ENCODE measurements around the gene JUP.
"Not testable (repeated sequence)": the region's sequence is repeated elsewhere in the genome, so short reads cannot be mapped to it uniquely, and the experiment has no call there.

JUP gene

GRCh38 chr17:41782142-41782541 lies 4.4 kb downstream of the JUP start:
- H3K27ac ChIP-seq: peak overlapping the region; percentile 100

GRCh38 chr17:41781404-41782110 lies 5.0 kb downstream of the JUP start:
- H3K27ac ChIP-seq: peak overlapping the region; percentile 100

More at GRCh38 chr17:41782142-41782541, 4.4 kb downstream of the JUP start:
- no peak for DNase-seq (ENCODE audit: low read depth, low spot score)

GRCh38 chr17:41779954-41780353 lies 6.6 kb downstream of the JUP start:
- DNase-seq (ENCODE audit: low read depth, low spot score): no peak
- peak overlapping the region; percentile 100 for H3K27ac ChIP-seq

More at GRCh38 chr17:41781404-41782110, 5.0 kb downstream of the JUP start:
- DNase-seq (ENCODE audit: low read depth, low spot score): no peak

- H3K27ac ChIP-seq: peak overlapping the region; percentile 100
- no peak for DNase-seq (ENCODE audit: low read depth, low spot score)
These were observed 8.8 kb downstream of the JUP start for GRCh38 chr17:41777574-41778188.

GRCh38 chr17:41777157-41777573 lies 9.3 kb downstream of the JUP start:
- no peak for DNase-seq (ENCODE audit: low read depth, low spot score)
- peak overlapping the region; percentile 100 for H3K27ac ChIP-seq

GRCh38 chr17:41776262-41776900 lies 10.1 kb downstream of the JUP start:
- not testable (repeated sequence) for DNase-seq (ENCODE audit: low read depth, low spot score)
- H3K27ac ChIP-seq: peak overlapping the region; percentile 100

- no peak for DNase-seq (ENCODE audit: low read depth, low spot score)
- H3K27ac ChIP-seq: peak overlapping the region; percentile 100
These were observed 10.9 kb downstream of the JUP start for GRCh38 chr17:41775394-41776226.

GRCh38 chr17:41773731-41774193 lies 12.7 kb downstream of the JUP start:
- peak overlapping the region; percentile 100 for H3K27ac ChIP-seq
- DNase-seq (ENCODE audit: low read depth, low spot score): no peak

GRCh38 chr17:41773190-41773588 lies 13.3 kb downstream of the JUP start:
- peak overlapping the region; percentile 100 for H3K27ac ChIP-seq
- peak; percentile 95 for DNase-seq (ENCODE audit: low read depth, low spot score)

GRCh38 chr17:41772586-41773189 lies 13.8 kb downstream of the JUP start:
- DNase-seq (ENCODE audit: low read depth, low spot score): no peak
- H3K27ac ChIP-seq: peak overlapping the region; percentile 100

GRCh38 chr17:41772218-41772585 lies 14.3 kb downstream of the JUP start:
- H3K27ac ChIP-seq: peak overlapping the region; percentile 100
- no peak for DNase-seq (ENCODE audit: low read depth, low spot score)

- peak overlapping the region; percentile 100 for H3K27ac ChIP-seq
- DNase-seq (ENCODE audit: low read depth, low spot score): no peak
These were observed 14.9 kb downstream of the JUP start for GRCh38 chr17:41771389-41772206.

- no peak for DNase-seq (ENCODE audit: low read depth, low spot score)
- H3K27ac ChIP-seq: peak overlapping the region; percentile 100
These were observed 16.5 kb downstream of the JUP start for GRCh38 chr17:41769985-41770384.

- no peak for DNase-seq (ENCODE audit: low read depth, low spot score)
These were observed 17.1 kb downstream of the JUP start for GRCh38 chr17:41769346-41769862.

GRCh38 chr17:41768682-41769288 lies 17.7 kb downstream of the JUP start:
- no peak for DNase-seq (ENCODE audit: low read depth, low spot score)
- H3K27ac ChIP-seq: no peak overlapping the region

More at GRCh38 chr17:41769346-41769862, 17.1 kb downstream of the JUP start:
- H3K27ac ChIP-seq: peak overlapping the region; percentile 100

GRCh38 chr17:41767324-41768042 lies 19.0 kb downstream of the JUP start:
- no peak for DNase-seq (ENCODE audit: low read depth, low spot score)
- H3K27ac ChIP-seq: no peak overlapping the region

- H3K27ac ChIP-seq: peak overlapping the region; percentile 39
- DNase-seq (ENCODE audit: low read depth, low spot score): no peak
These were observed 20.4 kb downstream of the JUP start for GRCh38 chr17:41766135-41766534.

GRCh38 chr17:41763327-41763726 lies 23.2 kb downstream of the JUP start:
- H3K27ac ChIP-seq: peak overlapping the region; percentile 39
- no peak for DNase-seq (ENCODE audit: low read depth, low spot score)

All from epithelial cell of prostate (primary cell).